ENCODE measurements around the gene ZSCAN2.
A peak's percentile ranks its signal among the peaks of the same experiment; 100 is the strongest.
"Not testable (repeated sequence)": the region's sequence is repeated elsewhere in the genome, so short reads cannot be mapped to it uniquely, and the experiment has no call there.

ZSCAN2 gene

GRCh38 chr15:84600687-84601554 lies at the start of gene ZSCAN2:
Gene ZSCAN2 (plus strand): TSS chr15:84601009. CDS start chr15:84603928, 2,919 bp downstream.
- Mint-ChIP-seq H3K36me3 (ENCODE audit: low read depth) (peaks cover 19% of the 10 kb centered on the region), H3K27me3 (no peaks in the 10 kb centered on the region), H3K4me1 (ENCODE audit: low read depth) (peaks cover 76% of the 10 kb centered on the region), H3K9me3 (no peaks in the 10 kb centered on the region), H3K4me3 (peak within 1 kb of the TSS; percentile 93), H3K27ac (peak within 1 kb of the TSS; percentile 69)

- H3K4me3 Mint-ChIP-seq; H3K36me3 Mint-ChIP-seq (ENCODE audit: low read depth): not testable (repeated sequence)
Observed at GRCh38 chr15:84551624-84552023, 49.2 kb upstream of the ZSCAN2 start.

GRCh38 chr15:84552896-84553295 lies 47.9 kb upstream of the ZSCAN2 start:
- H3K9me3 Mint-ChIP-seq: no peaks in the 10 kb centered on the region
- H3K4me1 Mint-ChIP-seq (ENCODE audit: low read depth): peaks cover 12% of the 10 kb centered on the region
- no peak overlapping the region for H3K27ac Mint-ChIP-seq
- H3K4me3 Mint-ChIP-seq: no peak overlapping the region
- H3K27me3 Mint-ChIP-seq: no peaks in the 10 kb centered on the region
- H3K36me3 Mint-ChIP-seq (ENCODE audit: low read depth): no peaks in the 10 kb centered on the region

More at GRCh38 chr15:84551624-84552023, 49.2 kb upstream of the ZSCAN2 start:
- H3K4me1 Mint-ChIP-seq (ENCODE audit: low read depth): peaks cover 19% of the 10 kb centered on the region
- H3K27ac Mint-ChIP-seq, H3K27me3 Mint-ChIP-seq, H3K9me3 Mint-ChIP-seq: not testable (repeated sequence)

GRCh38 chr15:84556690-84557089 lies 44.1 kb upstream of the ZSCAN2 start:
- not testable (repeated sequence) for H3K36me3 Mint-ChIP-seq (ENCODE audit: low read depth); H3K9me3 Mint-ChIP-seq; H3K27ac Mint-ChIP-seq; H3K4me3 Mint-ChIP-seq; H3K27me3 Mint-ChIP-seq
- peaks cover 10% of the 10 kb centered on the region for H3K4me1 Mint-ChIP-seq (ENCODE audit: low read depth)

GRCh38 chr15:84568021-84568420 lies 32.8 kb upstream of the ZSCAN2 start:
- not testable (repeated sequence) for H3K36me3 Mint-ChIP-seq (ENCODE audit: low read depth); H3K27ac Mint-ChIP-seq; H3K9me3 Mint-ChIP-seq; H3K27me3 Mint-ChIP-seq; H3K4me3 Mint-ChIP-seq
- peaks cover 13% of the 10 kb centered on the region for H3K4me1 Mint-ChIP-seq (ENCODE audit: low read depth)

- H3K4me1 Mint-ChIP-seq (ENCODE audit: low read depth): peaks cover 13% of the 10 kb centered on the region
- no peaks in the 10 kb centered on the region for H3K27me3 Mint-ChIP-seq
- H3K27ac Mint-ChIP-seq: peak overlapping the region; percentile 70
- no peaks in the 10 kb centered on the region for H3K36me3 Mint-ChIP-seq (ENCODE audit: low read depth)
- no peaks in the 10 kb centered on the region for H3K9me3 Mint-ChIP-seq
- peak overlapping the region; percentile 84 for H3K4me3 Mint-ChIP-seq
Observed at GRCh38 chr15:84570164-84570735, 30.6 kb upstream of the ZSCAN2 start.

GRCh38 chr15:84572231-84572630 lies 28.6 kb upstream of the ZSCAN2 start:
- Mint-ChIP-seq H3K4me1 (ENCODE audit: low read depth) (peaks cover 8% of the 10 kb centered on the region), H3K9me3 (no peaks in the 10 kb centered on the region), H3K4me3 (no peak overlapping the region), H3K36me3 (ENCODE audit: low read depth) (no peaks in the 10 kb centered on the region), H3K27ac (no peak overlapping the region), H3K27me3 (no peaks in the 10 kb centered on the region)

GRCh38 chr15:84575493-84575892 lies 25.3 kb upstream of the ZSCAN2 start:
- no peaks in the 10 kb centered on the region for H3K36me3 Mint-ChIP-seq (ENCODE audit: low read depth)
- H3K4me1 Mint-ChIP-seq (ENCODE audit: low read depth): no peaks in the 10 kb centered on the region
- no peaks in the 10 kb centered on the region for H3K9me3 Mint-ChIP-seq
- H3K4me3 Mint-ChIP-seq: no peak overlapping the region
- no peaks in the 10 kb centered on the region for H3K27me3 Mint-ChIP-seq
- no peak overlapping the region for H3K27ac Mint-ChIP-seq

- not testable (repeated sequence) for H3K4me1 Mint-ChIP-seq (ENCODE audit: low read depth); H3K27me3 Mint-ChIP-seq; H3K27ac Mint-ChIP-seq
Observed at GRCh38 chr15:84577891-84578290, 22.9 kb upstream of the ZSCAN2 start.

GRCh38 chr15:84579261-84579721 lies 21.5 kb upstream of the ZSCAN2 start:
- H3K4me1 Mint-ChIP-seq (ENCODE audit: low read depth); H3K27me3 Mint-ChIP-seq; H3K9me3 Mint-ChIP-seq; H3K36me3 Mint-ChIP-seq (ENCODE audit: low read depth); H3K4me3 Mint-ChIP-seq; H3K27ac Mint-ChIP-seq: not testable (repeated sequence)

More at GRCh38 chr15:84577891-84578290, 22.9 kb upstream of the ZSCAN2 start:
- not testable (repeated sequence) for H3K4me3 Mint-ChIP-seq; H3K9me3 Mint-ChIP-seq; H3K36me3 Mint-ChIP-seq (ENCODE audit: low read depth)

GRCh38 chr15:84581676-84582428 lies 19.0 kb upstream of the ZSCAN2 start:
- not testable (repeated sequence) for H3K4me3 Mint-ChIP-seq; H3K4me1 Mint-ChIP-seq (ENCODE audit: low read depth); H3K27ac Mint-ChIP-seq; H3K36me3 Mint-ChIP-seq (ENCODE audit: low read depth); H3K27me3 Mint-ChIP-seq; H3K9me3 Mint-ChIP-seq

- Mint-ChIP-seq H3K36me3 (ENCODE audit: low read depth) (no peaks in the 10 kb centered on the region), H3K4me1 (ENCODE audit: low read depth) (peaks cover 8% of the 10 kb centered on the region), H3K9me3 (no peaks in the 10 kb centered on the region), H3K27ac (no peak overlapping the region), H3K27me3 (peaks cover 8% of the 10 kb centered on the region), H3K4me3 (no peak overlapping the region)
Observed at GRCh38 chr15:84582583-84583157, 18.1 kb upstream of the ZSCAN2 start.

- H3K4me3 Mint-ChIP-seq; H3K27me3 Mint-ChIP-seq; H3K9me3 Mint-ChIP-seq; H3K27ac Mint-ChIP-seq; H3K36me3 Mint-ChIP-seq (ENCODE audit: low read depth): not testable (repeated sequence)
- H3K4me1 Mint-ChIP-seq (ENCODE audit: low read depth): peaks cover 14% of the 10 kb centered on the region
Observed at GRCh38 chr15:84583921-84584320, 16.9 kb upstream of the ZSCAN2 start.

GRCh38 chr15:84586696-84587095 lies 14.1 kb upstream of the ZSCAN2 start:
- peaks cover 14% of the 10 kb centered on the region for H3K4me1 Mint-ChIP-seq (ENCODE audit: low read depth)
- no peak overlapping the region for H3K27ac Mint-ChIP-seq
- no peak overlapping the region for H3K4me3 Mint-ChIP-seq
- peaks cover 8% of the 10 kb centered on the region for H3K27me3 Mint-ChIP-seq
- no peaks in the 10 kb centered on the region for H3K36me3 Mint-ChIP-seq (ENCODE audit: low read depth)
- no peaks in the 10 kb centered on the region for H3K9me3 Mint-ChIP-seq
